HG03442 (cell line): ENCODE measurements around the gene SCRN2.

Experiments used
- ATAC-seq: cut with Tn5 transposase; IDR thresholded peaks from one replicate; pipeline ENCODE4 v1.9.1; 2021; ENCODE audit warnings: mild to moderate bottlenecking, moderate library complexity; ENCODE audit not compliant: unreplicated experiment

SCRN2 gene

GRCh38 chr17:47822785-47823184, 18.3 kb downstream of the SCRN2 start:
- ATAC-seq = no peak

- peak; percentile 78 for ATAC-seq
Observed at GRCh38 chr17:47821424-47822391, 19.4 kb downstream of the SCRN2 start, which contains the start of gene OSBPL7. Gene OSBPL7 (minus strand): TSS chr17:47821794. CDS start chr17:47820278, 1,516 bp downstream.

GRCh38 chr17:47821031-47821423, 20.0 kb downstream of the SCRN2 start:
- no peak for ATAC-seq

- no peak for ATAC-seq
Observed at GRCh38 chr17:47820033-47820789, 20.9 kb downstream of the SCRN2 start.

DNA sequence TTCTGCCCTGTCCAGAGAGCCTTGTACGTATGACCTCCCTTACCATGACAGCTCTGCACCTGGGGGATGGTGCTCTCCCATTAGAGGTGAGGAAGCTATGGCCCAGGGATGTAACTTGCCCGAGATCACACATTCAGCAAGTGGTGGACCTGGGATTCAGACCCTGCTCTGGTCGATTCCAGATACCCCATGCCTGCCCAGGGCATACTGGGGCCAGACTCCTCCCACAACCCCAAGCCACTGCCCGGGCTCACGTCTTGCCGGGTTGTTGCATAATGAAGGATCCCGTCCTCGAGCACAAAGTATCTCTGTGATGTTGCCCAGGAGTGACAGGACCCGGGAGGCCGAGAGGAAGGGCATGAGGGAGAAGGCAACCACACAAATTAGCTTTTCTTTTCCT, 21.6 kb downstream of the SCRN2 start:
- ATAC-seq = no peak

- ATAC-seq = no peak
Observed at GRCh38 chr17:47818002-47818695, 22.9 kb downstream of the SCRN2 start.

DNA sequence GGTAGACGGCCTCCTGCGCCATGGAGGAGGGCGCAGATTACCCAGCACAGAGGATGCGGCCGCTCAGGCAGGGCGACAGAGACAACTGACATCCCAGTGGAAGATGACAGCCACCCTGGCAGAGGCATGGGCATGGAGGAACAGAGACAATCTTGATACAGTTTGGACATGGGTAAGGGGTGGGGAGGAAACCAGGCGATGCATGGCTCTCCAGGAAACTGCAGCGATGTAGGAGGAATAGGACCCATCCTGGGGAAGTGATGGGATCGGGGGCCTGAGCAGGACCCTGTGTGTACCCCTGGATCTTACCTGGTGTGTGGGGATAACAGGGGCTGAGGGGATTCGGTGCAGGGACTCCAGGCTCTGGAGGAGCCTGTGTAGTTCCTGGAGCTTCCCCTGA, 24.1 kb downstream of the SCRN2 start:
- no peak for ATAC-seq

GRCh38 chr17:47816111-47816735, 24.9 kb downstream of the SCRN2 start:
- no peak for ATAC-seq

- ATAC-seq = no peak
Observed at GRCh38 chr17:47815106-47815918, 25.8 kb downstream of the SCRN2 start.

- no peak for ATAC-seq
Observed at GRCh38 chr17:47813512-47814031, 27.5 kb downstream of the SCRN2 start.

DNA sequence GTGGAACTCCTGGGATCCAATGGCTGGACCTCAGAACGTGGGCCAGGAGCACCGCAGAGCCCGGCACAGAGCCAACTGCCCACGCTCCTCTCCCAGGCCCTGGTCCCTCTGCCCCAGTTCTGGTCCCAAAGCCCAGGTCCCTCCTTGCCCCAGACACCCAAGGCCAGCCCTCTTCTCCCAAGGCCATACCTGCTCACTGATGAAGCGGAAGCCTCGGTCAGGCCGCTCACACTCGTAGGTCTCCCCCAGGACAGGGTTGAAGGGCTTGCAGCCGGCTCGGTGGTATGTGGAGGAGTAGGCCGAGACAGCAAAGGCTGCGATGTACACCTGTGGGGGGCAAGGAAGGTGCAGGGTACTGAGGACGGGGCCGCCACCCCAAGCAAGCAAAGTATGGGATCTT, 28.0 kb downstream of the SCRN2 start:
- ATAC-seq = no peak

- ATAC-seq = no peak
Observed at GRCh38 chr17:47812146-47812920, 28.7 kb downstream of the SCRN2 start.

GRCh38 chr17:47811709-47812108, 29.4 kb downstream of the SCRN2 start:
- no peak for ATAC-seq

- ATAC-seq = no peak
Observed at GRCh38 chr17:47810901-47811635, 30.0 kb downstream of the SCRN2 start.

- no peak for ATAC-seq
Observed at GRCh38 chr17:47810200-47810821, 30.8 kb downstream of the SCRN2 start.

DNA sequence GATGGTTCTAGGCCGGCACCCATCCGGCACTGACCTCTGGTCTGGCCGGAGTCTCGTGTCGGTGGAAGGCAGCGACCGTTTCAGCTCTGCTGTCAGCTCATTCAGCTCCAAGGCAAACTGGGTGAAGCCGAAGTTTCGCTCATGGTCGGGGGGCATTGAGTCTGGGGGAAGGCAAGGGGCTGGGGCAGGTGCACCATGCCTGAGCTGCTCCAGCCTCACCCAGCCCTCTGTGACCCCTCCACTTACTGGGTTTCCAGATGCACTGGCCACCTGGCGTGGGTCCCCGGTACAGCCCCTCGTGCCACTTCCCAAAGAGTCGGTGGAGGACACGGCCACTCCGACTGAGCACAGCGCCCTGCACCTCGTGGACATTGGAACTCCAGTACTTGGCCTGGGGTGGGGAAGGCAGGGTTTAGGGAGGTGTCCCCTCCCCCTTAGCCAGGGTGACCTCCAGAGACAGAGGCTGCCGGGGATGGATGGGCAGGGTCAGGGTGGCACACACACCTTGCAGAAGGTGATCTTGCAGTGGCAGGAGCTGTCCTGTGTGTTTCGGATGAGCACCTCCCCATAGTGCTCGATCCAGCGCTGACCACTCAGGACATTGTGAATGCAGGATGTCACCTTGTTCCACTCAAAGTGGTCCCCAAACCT, 32.1 kb downstream of the SCRN2 start:
- no peak for ATAC-seq
